K562 (cell line): ENCODE results near the gene SLC25A1.

Experiments used
- EZH2 ChIP-seq: IDR thresholded peaks from 2 replicates; pipeline ENCODE4 v1.6.1; 2012; ENCODE audit warnings: low read depth, mild to moderate bottlenecking, inconsistent platforms, low read length, borderline replicate concordance
- ZNF407 ChIP-seq: fragments of 450-650 bp; IDR thresholded peaks from 2 replicates; pipeline ENCODE4 v1.6.1; 2016; ENCODE audit warnings: low read depth

GRCh38 chr22:19176732-19177131 is 1.8 kb downstream of the SLC25A1 start:
- no peak for TF ChIP-seq EZH2
- no peak for TF ChIP-seq ZNF407
